GM21737 (cell line): Measurements from ENCODE around the gene OS9.

Experiments used
- ATAC-seq: cut with Tn5 transposase; IDR thresholded peaks from one replicate; pipeline ENCODE4 v1.9.1; 2021; ENCODE audit warnings: mild to moderate bottlenecking, moderate library complexity; ENCODE audit not compliant: unreplicated experiment

OS9 gene

DNA sequence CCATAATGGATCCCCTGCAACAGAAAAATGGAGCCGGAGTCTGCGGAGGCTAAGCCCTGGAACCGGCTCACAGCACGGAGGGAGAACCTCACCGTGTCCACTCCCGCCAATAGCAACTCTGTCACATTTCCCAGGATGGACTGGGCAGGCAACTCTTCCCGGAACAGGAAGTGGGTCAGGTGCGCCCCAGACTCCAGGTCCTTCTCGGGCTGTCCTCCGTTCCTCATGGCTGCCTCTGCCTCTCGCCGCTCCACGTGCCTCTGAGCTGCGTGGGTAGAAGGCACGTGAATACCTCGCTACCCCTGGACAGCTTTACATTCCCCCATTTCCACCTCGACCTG is 70.7 kb downstream of the OS9 start:
- no peak for ATAC-seq

DNA sequence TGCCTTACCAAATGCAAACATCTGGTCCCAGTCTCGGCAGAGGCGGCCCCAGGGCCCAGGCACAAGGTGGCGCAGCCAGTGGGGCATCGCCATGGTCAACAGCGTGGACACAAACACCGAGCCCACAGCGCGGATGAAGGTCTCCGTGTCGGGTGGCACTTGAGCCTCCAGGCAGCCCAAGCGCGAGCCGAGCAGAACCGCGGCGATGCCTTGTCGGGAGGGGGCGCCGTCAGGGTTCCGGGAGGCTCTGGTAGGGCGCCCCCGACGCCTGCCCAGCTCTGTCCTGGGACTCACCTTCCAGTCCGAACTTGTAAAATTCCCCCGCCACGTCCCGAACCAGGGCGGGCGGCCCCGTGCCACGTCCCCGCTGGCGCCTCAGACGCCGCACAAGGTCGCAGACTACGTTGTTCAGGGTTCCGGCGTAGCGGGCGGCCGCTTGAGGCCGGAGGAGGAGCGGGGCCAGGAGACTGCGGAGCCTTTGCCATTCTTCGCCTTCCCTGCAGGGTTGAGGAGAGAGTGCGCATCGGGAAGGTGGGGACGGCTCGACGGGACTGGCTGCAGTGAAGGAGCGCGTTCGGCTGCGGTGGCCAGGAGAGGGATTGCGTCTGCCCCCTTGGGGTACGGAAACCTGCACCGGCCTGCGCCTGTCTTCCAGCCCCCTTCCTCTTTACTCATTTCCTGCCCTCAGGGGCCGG is 71.2 kb downstream of the OS9 start:
- no peak for ATAC-seq

DNA sequence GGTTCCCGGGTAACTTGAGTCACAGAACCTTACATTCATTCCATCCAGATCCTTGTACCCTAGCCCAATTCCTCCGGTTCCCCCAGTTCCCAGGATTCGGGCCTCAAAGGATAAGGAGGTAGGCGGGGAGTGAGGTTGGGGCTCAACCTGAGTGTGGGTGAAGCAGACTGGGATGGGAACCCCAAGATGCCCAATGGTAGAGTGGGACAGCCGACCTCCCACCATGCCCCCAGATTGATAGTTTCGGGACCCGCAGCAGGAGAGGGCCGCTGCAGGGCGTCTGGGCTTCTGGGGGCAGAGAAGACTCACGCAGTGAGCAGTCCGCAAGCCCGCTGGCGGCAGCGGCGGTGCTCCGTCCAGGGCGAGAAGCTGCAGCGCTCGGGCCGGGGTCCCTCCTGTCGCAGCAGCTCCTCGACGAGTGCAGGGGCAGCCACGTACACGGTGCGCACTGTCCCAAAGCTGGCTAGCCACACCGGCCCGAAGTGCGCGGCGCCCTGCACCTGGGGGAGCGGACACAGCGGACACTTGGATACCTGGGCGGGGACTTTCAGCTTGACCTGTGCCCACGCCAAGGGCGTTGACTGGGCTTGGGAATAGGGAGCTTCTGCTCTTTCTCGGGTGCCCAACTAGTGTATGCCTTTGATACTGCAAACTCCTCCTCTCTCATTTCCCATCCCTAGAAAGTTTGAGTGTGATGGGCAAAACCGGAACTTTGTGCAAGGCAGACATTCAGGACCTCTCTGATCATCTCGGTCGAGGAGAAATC is 71.9 kb downstream of the OS9 start:
- ATAC-seq, result no peak

DNA sequence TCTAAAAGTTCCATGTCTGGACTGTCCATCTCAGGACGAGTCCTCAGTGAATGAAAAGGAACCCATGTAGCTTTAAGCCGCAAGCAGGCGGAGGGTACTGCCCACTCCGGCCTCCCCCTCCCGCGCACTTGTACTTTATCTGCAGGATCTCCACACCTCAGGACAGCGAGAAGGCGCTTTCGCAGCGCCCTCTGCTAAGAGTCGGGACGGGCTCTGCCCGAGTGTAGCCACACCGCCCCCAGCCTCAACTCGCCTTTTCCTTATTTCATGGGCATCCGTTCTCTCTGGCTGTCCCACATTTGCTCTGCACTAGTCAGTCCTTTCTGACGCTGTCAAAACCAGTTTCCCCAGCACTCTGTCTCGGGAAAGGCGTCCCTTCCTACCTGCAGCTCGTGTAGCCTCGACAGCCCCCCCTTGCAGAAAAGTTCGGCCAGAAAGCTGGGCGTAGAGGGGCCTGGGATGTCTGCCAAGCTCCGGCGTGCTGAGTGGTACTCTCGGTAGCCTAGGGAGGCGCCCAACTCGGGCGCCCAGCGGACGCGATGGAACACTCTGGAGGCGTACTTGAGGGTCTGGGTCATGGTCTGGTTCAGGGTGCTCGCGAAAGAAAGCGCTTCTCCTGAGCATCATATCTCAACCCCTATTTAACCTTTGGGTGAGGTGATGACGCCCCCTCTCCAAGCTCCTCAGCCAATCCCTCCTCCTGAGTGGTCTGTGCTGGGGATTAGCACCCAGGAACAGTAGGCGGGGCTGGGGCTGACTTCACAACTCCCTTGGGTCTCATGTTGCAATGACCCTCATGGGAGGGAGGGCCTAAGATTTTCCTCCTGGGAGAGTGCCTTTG is 72.8 kb downstream of the OS9 start, which contains the start of gene CYP27B1:
Gene CYP27B1 (minus strand): TSS at position 615 of the 841 bp plus-strand sequence. CDS start 37 bp downstream, at position 578.
- no peak for ATAC-seq

DNA sequence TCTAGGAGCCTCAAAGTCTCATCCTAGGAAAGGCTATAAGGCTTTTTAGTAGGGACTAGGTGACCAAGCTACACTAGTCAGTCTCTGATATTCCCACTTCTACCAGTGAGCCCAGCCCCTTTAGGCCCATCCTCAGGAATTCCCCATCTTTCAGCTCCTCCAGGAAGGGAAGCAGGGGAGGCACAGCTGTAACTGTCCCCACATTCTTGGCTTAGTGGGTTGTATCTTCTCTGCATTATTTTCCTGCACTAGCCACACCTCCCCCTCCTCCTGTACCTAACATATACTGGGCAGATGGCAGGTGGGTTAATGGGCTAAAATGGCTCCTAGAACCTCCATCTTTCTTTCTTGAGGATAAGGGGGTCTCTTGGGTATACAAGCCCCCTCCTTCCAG is 73.4 kb downstream of the OS9 start:
- ATAC-seq, result no peak

DNA sequence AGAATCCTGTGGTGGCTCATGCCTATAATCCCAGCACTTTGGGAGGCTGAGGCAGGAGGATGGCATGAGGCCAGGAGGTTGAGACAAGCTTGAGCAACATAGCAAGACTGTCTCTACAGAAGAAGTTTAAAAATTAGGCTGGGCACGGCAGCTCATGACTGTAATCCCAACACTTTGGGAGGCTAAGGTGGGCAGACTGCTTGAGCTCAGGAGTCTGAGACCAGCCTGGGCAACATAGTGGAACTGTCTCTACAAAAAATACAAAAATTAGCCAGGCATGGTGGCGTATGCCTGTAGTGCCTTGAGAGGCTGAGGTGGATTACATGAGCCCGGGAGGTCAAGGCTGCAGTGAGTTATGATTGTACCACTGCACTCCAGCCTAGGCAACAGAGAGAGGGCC is 73.9 kb downstream of the OS9 start:
- no peak for ATAC-seq

DNA sequence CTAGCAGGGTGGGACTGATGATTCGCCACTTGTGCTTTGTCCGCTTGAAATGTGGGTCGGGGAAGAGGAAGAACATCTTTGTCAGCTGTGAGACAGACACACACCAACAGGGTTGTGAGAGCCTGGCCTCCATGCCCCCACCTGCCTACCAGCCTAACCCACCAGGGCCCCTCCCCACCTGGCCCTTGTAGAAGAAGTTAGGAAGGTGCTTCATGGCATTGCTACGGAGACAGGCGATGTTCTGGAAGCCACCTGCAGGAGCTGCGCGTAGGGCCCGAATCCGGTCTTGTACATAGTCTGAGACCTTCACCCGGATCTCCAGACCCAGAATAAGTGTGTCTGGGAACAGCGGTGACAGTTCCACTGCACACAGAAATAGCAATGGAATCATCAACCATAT is 75.7 kb downstream of the OS9 start:
- ATAC-seq, result no peak

DNA sequence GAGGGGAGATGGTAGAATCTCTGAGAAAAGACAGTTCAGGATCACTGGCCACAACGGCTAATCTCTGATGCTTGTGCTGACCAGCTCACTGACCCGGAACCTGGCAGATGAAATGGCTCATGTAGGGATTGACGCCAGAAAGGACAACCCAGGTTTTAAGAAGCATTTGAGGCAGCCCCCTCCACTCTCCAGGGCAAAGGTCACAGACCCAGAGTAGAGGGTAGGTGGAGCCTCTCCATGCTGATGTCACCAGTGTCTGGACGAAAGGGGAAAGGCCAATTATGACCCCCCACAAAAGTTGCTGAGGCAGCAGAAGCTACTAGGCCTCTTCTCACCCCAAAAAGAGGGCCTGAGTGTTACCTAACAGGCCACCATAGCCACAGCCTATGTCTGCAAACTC is 76.8 kb downstream of the OS9 start:
- ATAC-seq, result no peak
